Aorta (tissue), 5 donors: Measurements from ENCODE around the gene LINGO4. TPM values are rescaled to one million over a fixed set of nuclear protein-coding genes. Genes with fewer than 3 reads are reported as not detected.

Experiments used
- ATAC-seq: fragments of 200-7000 bp; cut with Tn5 transposase; one replicate; pipeline ENCODE4 v1.9.1; 2022; ENCODE audit warnings: moderate library complexity; ENCODE audit not compliant: low FRiP score
- DNase-seq, 2 donors: peaks; one replicate each; pipeline ENCODE4 v3.0.0-alpha.2; 2020
- H3K27ac ChIP-seq, 2 donors: one replicate each; pipeline ENCODE4 v1.5.1; 2013; ENCODE audit warnings: low read length in 2 of 2, mild to moderate bottlenecking in 2 of 2, moderate library complexity in 2 of 2, control low read depth in 1 of 2, inconsistent platforms in 1 of 2, low read depth in 1 of 2
- H3K27me3 ChIP-seq, 2 donors: one replicate each; pipeline ENCODE4 v1.6.1; 2013; ENCODE audit warnings: control low read depth in 1 of 2, low read length in 1 of 2, mild to moderate bottlenecking in 1 of 2, moderate library complexity in 1 of 2; ENCODE audit not compliant: insufficient read depth in 2 of 2, control insufficient read depth in 1 of 2
- H3K36me3 ChIP-seq, 2 donors: one replicate each; pipeline ENCODE4 v1.6.1; 2013; ENCODE audit warnings: control low read depth in 1 of 2, low read length in 1 of 2, mild to moderate bottlenecking in 1 of 2; ENCODE audit not compliant: insufficient read depth in 2 of 2, control insufficient read depth in 1 of 2
- H3K4me1 ChIP-seq, 2 donors: one replicate each; pipeline ENCODE4 v1.6.1; 2013; ENCODE audit warnings: low read length in 2 of 2, control low read depth in 1 of 2, mild to moderate bottlenecking in 1 of 2, moderate library complexity in 1 of 2; ENCODE audit not compliant: insufficient read depth in 2 of 2, control insufficient read depth in 1 of 2
- H3K4me3 ChIP-seq, 2 donors: one replicate each; pipeline ENCODE4 v1.5.1; 2013; ENCODE audit warnings: low read length in 2 of 2, control low read depth in 1 of 2, mild to moderate bottlenecking in 1 of 2
- H3K9me3 ChIP-seq: one replicate; pipeline ENCODE4 v1.6.1; 2013; ENCODE audit warnings: mild to moderate bottlenecking, low read length; ENCODE audit not compliant: control insufficient read depth
- WGBS, 2 donors: extraction: QIAGEN DNeasy Blood & Tissue Kit; methylation state at CpG; one replicate each; pipeline ENCODE4 v1.1.7; 2013; 5-methylcytosine and 5-hydroxymethylcytosine counted together
- intact Hi-C, 2 donors: fragments of 100-400 bp; cut with DNase I; formaldehyde crosslinking; loops; one replicate each; pipeline versions ENCODE4 v1.14.2 to v1.15.0; 2022
- polyA plus RNA-seq, 2 donors: library from polyadenylated mRNA; stranded (reverse); fragments of 200-250 nt; gene quantifications; one replicate each; pipeline ENCODE4 v1.2.3, GENCODE V29; 2013
- total RNA-seq, 2 donors: library from RNA; stranded (reverse); fragmentation: NEBNext Ultra II Directional; extraction: Animal tissue kit (Norgen Biotek cat#: 25700); gene quantifications; one replicate each; pipeline ENCODE4 v1.2.1, GENCODE V29; 2021
- donor health status: healthy with polysubstance abuse.
- donor health status: Bipolar disorder and iron deficiency.
- donor health status: DM: no; HTN: no; CAD: no.
- donor health status: DM: no; HTN: no; CAD: no.
- donor health status: DM: yes; HTN: yes; CAD: no.

LINGO4 gene
- total and polyA plus RNA-seq, 4 donors, result not detected

DNA sequence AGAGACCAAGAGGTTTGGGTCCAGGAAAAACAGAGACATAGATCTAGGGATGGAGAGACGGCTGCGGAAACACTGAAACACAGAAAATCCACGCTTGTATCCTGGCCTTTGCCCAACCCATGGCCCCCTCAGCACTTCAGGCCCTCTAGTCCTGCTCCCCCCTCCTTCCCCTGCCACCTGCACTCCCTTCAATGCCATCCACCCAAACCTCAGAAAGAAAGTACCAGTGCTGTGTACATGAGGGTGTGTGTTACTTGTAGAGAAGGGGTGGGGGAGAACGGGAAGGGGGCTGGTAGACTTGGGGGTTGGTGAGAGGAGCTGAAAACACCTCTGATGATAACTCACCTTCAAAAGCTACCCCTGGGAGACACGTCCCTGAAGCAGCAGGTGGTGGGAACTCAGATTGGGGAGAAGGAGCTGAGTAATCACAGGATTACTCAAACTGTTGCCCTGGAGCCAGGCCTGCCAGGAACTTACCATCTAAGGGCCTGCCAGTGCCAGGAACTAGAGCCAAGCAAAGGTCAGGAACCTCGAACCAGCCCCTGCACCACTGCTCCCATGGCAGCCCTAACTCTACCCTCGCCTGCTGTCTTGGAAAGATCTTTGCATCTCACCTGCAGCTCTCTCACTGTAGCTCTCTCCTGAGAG is 14.9 kb upstream of the LINGO4 start:
- 75 to 78% methylated on average over 7 of the region's 7 CpGs for WGBS, 2 donors
- ATAC-seq, result no peak

DNA sequence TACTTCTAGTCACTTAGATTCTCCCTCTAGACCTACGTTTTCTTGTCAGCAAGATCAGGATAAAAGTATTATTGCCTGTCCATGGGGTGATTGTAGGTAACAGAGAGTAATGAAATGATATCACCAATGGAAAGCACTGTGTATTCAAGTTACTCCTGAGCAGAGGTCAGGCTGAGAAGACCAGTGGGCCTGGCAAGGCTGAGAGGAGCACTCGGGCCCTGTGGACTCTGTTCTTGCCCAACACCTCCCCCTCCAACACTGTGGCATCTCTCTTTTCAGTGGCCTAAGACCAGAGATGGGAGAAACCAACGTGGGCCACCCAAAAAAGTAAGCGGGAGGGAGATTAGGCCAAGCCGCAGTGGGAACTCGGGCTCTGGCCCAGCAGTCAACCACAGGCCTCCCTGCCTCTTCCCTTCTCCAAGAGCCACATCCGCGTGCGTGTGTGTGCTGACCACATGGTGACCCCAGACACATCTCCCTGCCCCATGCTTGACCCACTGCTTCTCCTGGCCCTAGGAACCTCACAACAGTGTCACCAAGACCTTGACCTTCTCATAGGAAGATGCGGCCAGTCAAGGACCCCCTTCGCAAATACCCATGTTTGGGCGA is 14.1 kb upstream of the LINGO4 start:
- H3K9me3 ChIP-seq, result no peaks in the 10 kb centered on the region
- H3K4me3 ChIP-seq, result no peak overlapping the region
- 86 to 89% methylated on average over 12 of the region's 12 CpGs for WGBS, 2 donors
- no peak for DNase-seq
- H3K36me3 ChIP-seq, result no peaks in the 10 kb centered on the region
- ATAC-seq, result no peak
- no peaks in the 10 kb centered on the region for H3K4me1 ChIP-seq
- H3K27ac ChIP-seq, result no peak overlapping the region
- H3K27me3 ChIP-seq, result no peaks in the 10 kb centered on the region
- intact Hi-C loops, result no loop called here

More for the DNA sequence above, 14.9 kb upstream of the LINGO4 start:
- no peaks in the 10 kb centered on the region for H3K4me1 ChIP-seq
- no peak overlapping the region for H3K4me3 ChIP-seq
- H3K27ac ChIP-seq, result no peak overlapping the region
- no peaks in the 10 kb centered on the region for H3K36me3 ChIP-seq
- intact Hi-C loops, result no loop called here
- no peaks in the 10 kb centered on the region for H3K27me3 ChIP-seq
- DNase-seq, result no peak
- H3K9me3 ChIP-seq, result no peaks in the 10 kb centered on the region

DNA sequence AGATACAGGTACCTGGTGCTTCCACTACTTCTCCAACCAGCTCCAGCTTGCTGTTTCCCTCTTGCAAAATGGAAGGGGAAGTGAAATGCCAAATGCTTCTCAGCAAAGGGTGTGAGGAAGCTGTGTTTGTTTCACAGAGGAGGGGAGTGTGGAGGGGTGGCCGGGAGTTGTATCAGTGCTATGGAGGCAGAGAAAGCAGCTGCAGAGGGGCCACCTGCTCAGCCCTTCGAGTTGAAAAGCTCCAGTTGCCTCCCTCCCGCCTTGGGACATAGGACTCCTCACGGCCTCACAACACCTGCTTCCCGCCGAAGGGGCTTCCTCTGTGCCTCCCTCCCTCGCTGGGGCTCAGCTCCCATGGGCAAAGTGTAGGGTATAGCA is 12.1 kb upstream of the LINGO4 start:
- Histone ChIP-seq H3K4me3 (no peak overlapping the region), H3K36me3 (no peaks in the 10 kb centered on the region), H3K27ac (no peak overlapping the region), H3K9me3 (no peaks in the 10 kb centered on the region), H3K4me1 (no peaks in the 10 kb centered on the region), H3K27me3 (no peaks in the 10 kb centered on the region)
- DNase-seq, result peak in 1 of 2 donors; percentile 46
- WGBS, 2 donors, result 68 to 69% methylated on average over 7 of the region's 7 CpGs
- no peak for ATAC-seq
- intact Hi-C loops, result no loop called here

DNA sequence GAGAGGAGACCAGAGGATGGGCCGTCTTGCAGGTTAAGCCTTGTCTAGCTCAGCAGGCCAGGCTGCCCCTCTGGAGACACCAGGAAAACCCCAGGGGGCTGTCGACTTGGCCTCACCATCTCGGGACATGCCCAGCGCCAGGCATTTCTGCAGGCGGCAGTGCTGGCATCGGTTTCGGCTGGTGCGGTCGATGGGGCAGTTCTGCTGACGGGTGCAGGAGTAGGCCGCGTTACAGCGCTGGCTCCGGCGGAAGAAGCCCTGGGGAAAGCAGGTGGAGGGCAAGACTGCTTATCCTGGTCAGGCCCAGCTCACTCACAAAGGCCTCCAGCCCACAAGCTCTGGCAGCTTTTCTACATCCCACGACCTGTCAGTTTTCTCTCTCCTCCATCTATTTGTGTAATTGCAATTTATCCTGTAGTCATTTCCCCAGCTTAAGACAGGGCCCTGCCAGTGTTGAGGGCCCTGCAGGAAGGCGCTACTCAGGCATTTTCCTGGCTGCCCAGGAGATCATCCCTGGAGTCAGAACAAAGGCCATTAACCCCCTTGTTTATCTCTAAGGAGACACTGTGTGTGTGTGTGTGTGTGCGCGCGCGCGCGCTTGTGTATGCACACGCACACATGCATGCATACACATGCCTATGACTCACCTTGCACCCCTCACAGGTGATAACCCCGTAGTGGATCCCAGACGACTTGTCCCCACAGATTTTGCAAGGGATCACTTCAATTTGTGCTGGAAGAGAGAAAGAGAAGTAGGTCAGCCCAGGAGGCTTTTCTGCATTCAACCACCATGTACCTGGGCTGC is 11.5 kb upstream of the LINGO4 start:
- no peaks in the 10 kb centered on the region for H3K27me3 ChIP-seq
- ATAC-seq (no peak), DNase-seq (peak in 1 of 2 donors; percentile 67)
- intact Hi-C loops, result no loop called here
- no peaks in the 10 kb centered on the region for H3K4me1 ChIP-seq
- H3K9me3 ChIP-seq, result no peaks in the 10 kb centered on the region
- H3K36me3 ChIP-seq, result no peaks in the 10 kb centered on the region
- H3K4me3 ChIP-seq, result no peak overlapping the region
- H3K27ac ChIP-seq, result no peak overlapping the region
- 83% methylated on average over 26 of the region's 26 CpGs for WGBS, 2 donors

DNA sequence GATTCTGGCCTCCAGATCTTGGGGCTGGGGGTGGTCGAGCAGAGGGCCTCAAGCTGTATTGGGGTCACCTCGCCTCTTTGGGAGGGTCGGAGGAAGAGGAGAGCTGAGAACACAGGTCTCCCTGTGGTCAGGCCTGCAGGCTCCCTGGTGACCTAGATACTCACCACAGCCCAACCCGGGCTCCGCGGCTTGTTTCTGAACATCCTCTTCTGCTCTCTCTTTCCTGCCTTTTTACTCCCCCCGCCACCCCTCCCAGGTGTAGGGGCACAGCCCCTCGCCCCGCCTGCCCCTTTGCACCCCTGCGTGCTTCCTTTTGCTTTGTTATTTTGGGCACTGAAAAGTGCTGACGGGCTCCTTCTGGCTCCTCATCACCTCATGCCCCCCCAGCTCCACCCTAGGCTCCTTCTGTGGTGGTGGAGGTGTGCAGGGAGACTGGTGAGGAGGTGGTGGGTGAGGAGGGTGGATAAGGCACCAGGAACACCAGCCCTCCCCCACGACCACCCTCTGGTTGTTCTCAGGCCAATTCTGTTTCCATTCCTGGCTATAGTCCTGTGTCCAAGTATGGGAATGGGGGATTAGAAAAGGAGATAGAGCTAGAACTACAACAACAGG is 10.6 kb upstream of the LINGO4 start:
- H3K27ac ChIP-seq, result no peak overlapping the region
- H3K9me3 ChIP-seq, result no peaks in the 10 kb centered on the region
- intact Hi-C loops, result no loop called here
- H3K4me3 ChIP-seq, result no peak overlapping the region
- 68 to 72% methylated on average over 12 of the region's 12 CpGs for WGBS, 2 donors
- no peaks in the 10 kb centered on the region for H3K36me3 ChIP-seq
- H3K4me1 ChIP-seq, result no peaks in the 10 kb centered on the region
- DNase-seq (peak in 1 of 2 donors; percentile 66), ATAC-seq (no peak)
- no peaks in the 10 kb centered on the region for H3K27me3 ChIP-seq

DNA sequence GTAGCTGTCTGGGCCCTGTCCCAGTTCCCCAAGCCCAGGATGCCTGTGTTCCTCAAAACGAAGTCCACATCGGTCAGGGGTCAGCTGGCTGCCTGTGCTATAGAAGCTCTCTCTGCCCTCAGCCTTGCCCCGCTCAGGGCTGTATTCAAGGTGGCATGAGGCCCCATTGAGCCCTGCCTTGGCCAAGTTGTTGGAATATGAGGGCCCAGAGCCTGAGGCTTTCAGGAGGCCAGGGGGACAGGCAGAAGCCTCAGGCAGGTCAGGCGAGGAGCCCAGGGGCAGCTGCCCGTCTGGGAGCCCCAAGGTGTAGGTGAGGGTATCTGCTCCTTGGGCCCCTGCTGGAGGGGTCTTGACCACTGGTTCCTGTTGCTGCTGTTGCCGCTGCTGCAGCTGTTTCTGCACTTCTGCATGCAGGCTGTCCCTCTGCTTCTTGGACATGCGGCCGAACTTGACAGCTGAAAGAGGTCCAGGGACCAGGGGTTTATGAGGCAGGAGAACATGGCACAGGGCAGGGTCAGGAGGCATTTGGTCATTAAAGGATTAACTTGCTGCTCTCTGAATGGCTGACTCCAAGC is 9.8 kb upstream of the LINGO4 start:
- H3K36me3 ChIP-seq, result no peaks in the 10 kb centered on the region
- WGBS, 2 donors, result 90 to 93% methylated on average over 8 of the region's 8 CpGs
- ATAC-seq (no peak), DNase-seq (peak in 1 of 2 donors; percentile 43)
- no peak overlapping the region for H3K27ac ChIP-seq
- H3K4me3 ChIP-seq, result no peak overlapping the region
- intact Hi-C loops, result no loop called here
- H3K9me3 ChIP-seq, result no peaks in the 10 kb centered on the region
- H3K27me3 ChIP-seq, result no peaks in the 10 kb centered on the region
- H3K4me1 ChIP-seq, result no peaks in the 10 kb centered on the region

DNA sequence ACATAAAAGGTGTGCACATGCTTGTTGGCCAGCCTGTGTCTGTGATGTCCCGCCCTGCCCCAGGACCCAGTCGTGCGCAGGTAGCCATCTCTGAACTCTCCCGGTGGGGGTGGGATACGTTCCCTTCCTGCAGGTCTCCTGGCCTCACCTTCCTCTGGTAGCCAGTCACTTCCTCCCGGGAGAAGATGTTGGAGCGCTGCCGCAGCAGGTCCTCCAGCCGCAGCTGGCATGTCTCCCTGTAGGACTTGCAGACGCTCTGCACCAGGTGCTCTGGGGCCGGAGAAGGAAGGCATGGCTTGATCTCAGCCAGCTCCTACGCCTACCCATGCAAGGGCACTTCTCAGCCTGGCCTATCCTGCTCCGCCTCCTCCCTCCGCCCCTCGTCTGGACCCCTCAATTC is 9.2 kb upstream of the LINGO4 start:
- Histone ChIP-seq H3K4me1 (no peaks in the 10 kb centered on the region), H3K27me3 (no peaks in the 10 kb centered on the region), H3K9me3 (no peaks in the 10 kb centered on the region), H3K27ac (no peak overlapping the region), H3K4me3 (no peak overlapping the region), H3K36me3 (no peaks in the 10 kb centered on the region)
- 81 to 86% methylated on average over 15 of the region's 15 CpGs for WGBS, 2 donors
- DNase-seq (peak in 1 of 2 donors; percentile 59), ATAC-seq (no peak)
- intact Hi-C loops, result no loop called here

DNA sequence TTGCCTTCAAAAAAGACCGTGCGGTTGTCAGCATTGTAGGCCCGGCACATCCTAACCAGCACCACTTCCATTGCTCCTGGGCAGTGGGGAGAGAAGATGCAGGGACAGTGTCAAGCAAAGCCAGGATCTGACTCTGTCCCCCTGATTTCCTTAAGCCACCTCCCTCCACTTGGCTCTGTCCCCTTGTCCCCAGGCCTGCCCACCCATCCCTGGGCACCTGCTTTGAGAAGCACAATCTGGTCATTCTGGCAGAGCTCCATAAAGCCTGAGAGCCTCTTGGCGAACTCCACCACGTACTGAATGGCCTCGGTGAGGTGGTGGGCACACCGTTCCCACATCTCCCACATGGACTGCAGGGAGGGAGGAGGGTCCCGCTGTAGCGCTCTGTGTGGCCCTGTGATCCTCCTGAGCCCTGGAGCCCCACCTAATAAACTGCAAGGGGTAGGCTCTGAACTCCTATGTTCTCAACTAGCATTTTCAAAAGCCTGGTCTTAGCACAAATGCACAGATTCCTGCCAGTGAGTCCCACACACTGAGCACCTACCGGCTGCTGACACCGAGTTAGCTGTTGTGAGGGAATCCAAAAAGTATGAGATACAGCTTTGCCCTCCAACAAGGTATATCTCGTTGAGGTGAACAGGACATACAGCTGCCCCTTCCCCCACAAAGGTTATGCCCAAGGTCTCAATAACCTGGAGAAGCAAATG is 8.2 kb upstream of the LINGO4 start:
- H3K27me3 ChIP-seq, result no peaks in the 10 kb centered on the region
- WGBS, 2 donors, result 86% methylated on average over 12 of the region's 12 CpGs
- intact Hi-C loops, result no loop called here
- H3K4me1 ChIP-seq, result no peaks in the 10 kb centered on the region
- H3K9me3 ChIP-seq, result no peaks in the 10 kb centered on the region
- no peak overlapping the region for H3K4me3 ChIP-seq
- H3K36me3 ChIP-seq, result no peaks in the 10 kb centered on the region
- no peak overlapping the region for H3K27ac ChIP-seq
- no peak for ATAC-seq
- DNase-seq, result peak in 1 of 2 donors; percentile 49
